ENCODE data around the gene PXYLP1.
"Not testable (repeated sequence)": the region's sequence is repeated elsewhere in the genome, so short reads cannot be mapped to it uniquely, and the experiment has no call there.

Gene PXYLP1

DNA sequence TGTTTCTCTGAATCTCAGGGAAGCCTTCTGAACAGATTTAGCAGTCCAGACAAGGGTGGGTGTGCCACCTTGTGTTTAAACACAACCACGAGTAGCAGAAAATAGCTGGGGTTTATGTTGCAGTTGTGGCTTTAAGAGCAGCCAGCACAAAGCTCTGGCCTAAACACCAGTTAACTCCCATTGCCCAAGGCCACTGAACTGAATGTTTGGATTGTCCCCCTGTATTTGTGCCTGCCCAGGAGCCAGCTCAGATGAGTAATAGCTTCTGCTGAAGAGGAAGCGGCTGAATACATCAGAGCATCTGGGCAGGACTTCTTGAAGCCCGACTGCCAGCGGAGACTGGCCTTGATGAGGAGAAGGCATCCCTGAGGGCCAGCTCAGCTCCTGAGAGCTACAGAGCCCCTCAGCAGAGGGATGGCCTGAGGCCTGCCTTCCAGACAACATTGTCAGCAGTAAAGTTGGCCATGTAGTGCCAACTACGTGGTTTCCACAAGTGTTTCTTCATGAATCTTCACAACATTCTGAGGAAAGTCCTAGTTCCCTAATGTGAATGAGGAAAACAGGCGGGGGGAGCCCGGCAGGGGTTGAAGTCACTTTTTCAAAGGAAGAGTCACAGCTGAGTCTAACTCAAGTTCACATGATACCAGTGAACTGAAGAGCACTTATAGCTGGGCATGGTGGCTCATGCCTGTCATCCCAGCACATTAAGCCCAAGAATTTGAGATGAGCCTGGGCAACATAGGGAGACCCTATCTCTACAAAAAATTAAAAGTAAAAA, 70.9 kb downstream of the PXYLP1 start:
- DNase-seq: no peak

- DNase-seq: peak; percentile 87 to 92
Measured at GRCh38 chr3:141303481-141304223, 72.0 kb downstream of the PXYLP1 start.

- no peak for DNase-seq
Measured at GRCh38 chr3:141305436-141305835, 73.8 kb downstream of the PXYLP1 start.

- no peak for DNase-seq
Measured at GRCh38 chr3:141306276-141306675, 74.7 kb downstream of the PXYLP1 start.

DNA sequence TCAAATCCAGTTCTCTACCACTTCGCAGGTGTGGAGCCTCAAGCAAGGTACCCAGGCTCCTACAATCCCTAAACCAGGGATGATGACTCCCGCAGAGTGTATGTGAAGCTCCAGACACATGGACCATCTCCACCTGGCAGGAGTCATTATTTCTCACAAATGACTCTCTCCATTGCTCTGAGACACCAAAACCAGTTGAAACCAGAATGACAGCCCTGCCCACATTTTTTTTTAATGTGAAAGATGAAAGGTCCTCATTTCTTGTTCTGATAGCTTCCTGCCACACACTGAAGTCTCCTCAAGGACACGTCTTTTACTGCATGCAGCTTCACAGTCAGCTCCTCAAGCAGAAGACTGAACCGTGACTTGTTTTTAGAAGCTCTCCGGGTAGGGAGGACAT, 75.3 kb downstream of the PXYLP1 start:
- no peak for DNase-seq

GRCh38 chr3:141307351-141308059, 75.9 kb downstream of the PXYLP1 start:
- no peak for DNase-seq

GRCh38 chr3:141308588-141309218, 77.1 kb downstream of the PXYLP1 start:
- DNase-seq: no peak

- DNase-seq: no peak
Measured at GRCh38 chr3:141311170-141311495, 79.5 kb downstream of the PXYLP1 start.

DNA sequence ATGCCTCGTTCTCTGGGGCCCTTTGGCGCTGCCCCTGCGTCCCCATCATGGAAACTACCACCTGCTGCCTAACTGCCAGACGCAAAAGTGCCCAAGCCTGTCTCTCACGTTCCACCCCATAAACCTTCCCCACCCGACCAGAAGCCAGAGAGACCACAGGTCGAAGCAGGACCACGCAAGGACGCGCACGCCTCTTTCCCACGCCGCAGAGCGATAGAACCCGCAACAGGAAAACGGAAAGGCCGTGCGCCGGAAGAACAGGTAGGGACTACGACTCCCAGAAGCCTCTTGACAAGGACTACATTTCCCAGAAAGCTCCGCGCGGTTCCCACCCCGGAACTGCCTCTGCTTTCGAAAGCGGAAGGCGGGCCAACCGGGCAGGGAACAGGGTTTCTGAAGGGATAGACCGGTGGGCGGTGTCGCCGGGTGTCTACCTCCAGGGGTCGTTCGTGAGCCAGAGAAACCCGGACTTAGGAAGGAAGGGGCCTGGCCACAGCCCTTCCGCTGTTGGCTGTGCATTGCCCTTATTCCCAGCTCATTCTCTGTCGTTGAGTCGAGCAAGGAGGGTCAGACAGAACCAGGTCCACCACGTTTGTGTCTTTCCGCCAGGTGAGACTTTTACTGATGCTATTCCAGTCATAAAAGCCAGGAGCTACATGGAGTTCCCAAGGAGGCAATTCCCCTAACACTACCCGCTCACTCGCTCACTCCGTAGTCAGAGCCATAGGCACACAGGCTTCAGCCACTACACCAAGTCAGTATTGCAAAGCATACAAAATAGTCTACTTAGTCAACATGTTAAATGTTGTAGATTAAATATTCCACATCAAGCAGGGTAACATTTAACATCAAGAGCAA, 80.1 kb downstream of the PXYLP1 start:
- DNase-seq: peak; percentile 99

DNA sequence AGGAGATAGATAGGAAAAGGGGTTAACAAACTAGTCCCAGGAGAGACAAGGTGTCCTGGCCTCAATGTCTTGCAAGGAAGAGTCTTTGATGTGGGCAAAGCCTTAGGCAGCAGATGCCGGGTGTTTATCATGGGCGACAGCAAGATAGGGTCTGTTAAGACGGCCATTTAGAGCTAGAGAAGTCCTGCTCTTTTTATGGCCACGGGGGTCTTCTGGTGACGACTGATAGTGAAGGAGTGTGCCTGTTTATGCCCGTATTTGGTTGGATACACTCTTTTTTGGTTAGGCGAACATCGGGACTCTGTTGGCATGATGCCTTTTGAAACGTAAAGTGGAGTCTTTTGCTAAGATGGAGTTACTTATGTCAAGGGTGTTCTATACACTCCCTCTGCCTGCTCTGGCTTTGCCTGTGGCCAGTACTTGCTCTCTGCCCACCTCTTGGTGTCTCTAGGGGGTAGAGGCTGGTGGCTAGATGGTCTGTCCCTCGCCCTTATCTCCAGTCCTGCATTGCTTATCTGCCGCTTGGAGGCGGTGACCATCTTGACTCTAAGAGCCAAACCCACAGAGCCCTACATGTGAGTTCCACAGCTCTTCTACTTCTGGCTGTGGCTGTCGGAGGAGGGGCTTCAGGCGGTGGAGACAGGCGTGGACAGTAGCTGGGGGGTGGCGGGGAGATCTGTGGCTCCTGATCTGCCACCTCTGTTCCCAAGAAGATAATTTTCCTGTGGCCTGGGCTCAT, 80.9 kb downstream of the PXYLP1 start:
- DNase-seq: no peak

DNA sequence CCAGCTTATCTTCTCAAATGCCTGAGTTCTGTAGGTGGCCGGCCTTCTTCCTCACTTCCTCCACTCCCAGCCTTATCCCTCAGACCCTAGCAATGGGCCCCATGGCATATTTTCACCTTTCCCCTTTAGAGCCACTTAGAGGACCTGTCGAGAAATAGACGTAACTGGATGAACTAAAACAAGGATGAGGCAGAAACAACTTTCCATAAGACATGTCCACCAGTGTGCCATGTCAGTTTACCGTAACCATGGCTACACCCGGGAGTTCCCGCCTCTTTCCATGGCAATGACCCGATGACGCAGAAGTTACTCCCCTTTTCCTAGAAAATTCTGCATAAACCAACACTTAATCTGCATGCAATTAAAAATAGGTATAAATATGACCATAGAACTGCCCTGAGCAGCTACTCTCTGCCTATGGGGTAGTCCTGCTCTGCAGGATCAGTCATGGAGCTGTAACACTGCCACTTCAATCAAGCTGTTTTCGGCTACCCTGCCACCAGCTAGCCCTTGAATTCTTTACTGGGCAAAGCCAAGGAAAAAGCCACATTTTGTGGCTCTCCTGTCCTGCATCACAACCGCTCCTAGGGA, 81.6 kb downstream of the PXYLP1 start:
- no peak for DNase-seq

GRCh38 chr3:141314415-141314814, 82.8 kb downstream of the PXYLP1 start:
- DNase-seq: not testable (repeated sequence)

DNA sequence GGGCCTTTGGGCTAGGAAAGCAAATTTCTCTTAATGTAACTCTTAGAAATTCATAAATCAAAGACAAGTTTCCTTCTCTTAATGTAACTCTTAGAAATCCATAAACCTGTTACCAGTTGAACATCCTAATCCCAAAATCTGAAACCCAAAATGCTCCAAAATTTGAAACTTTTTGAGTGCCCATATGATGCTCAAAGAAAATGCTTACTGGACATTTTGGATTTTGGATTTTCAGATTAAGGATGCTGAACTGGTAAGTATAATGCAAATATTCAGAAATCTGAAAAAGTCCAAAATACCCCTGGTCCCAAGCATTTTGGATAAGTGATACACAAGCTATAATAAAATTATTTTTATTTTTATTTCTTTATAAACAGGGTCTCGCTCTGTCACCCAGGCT, 85.2 kb downstream of the PXYLP1 start:
- no peak for DNase-seq

DNA sequence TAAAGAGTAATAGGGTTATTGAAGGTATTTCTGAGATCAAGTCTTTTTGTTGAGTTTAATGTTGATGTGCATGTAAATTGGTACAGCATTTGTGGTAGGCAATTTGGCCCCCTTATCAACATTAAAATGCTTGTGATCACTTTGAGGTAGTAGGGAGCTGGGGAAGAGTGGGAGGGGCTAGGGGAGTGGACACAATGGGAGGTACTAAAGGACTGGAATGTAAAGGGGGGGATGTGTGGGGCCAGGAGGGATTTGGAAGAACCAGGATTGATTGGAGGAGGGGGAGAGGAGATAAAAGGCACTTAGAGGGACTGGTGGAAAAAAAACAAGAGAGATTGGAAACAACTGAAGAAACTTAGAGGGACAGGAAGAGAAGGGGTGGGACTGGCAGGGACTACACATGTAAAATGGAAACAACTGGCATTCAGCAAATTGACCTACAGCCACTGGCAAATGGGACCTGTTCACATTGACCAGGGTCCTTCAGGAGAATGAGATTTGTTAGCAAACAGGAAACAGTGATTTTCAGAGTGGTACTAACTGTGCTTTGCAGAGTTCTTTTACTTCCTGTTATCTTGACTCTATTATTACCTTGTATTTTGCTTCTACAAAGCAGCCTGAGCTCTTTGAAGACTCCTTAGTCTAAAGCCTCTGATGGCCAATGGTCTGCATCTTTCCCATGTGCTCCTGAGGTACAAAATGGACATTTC, 88.9 kb downstream of the PXYLP1 start:
- no peak for DNase-seq

DNA sequence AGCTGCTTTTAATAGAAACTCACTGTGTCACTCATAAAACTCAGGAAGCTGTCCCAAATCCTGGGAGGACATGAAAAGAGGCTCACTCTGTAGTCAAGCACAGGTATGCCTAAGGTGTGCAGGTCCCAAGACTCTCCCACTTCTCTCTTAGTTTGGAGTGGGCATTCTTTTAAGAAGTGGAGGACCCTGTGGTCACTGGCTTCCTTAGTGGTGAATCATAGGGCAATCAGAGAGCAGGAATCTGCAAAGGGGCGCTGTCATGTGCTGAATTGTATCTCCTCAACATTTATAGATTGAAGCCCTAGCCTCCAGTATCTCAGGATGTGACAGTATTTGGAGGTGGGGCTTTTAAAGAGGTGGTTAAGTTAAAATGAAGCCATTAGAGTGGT, 89.5 kb downstream of the PXYLP1 start:
- no peak for DNase-seq

DNA sequence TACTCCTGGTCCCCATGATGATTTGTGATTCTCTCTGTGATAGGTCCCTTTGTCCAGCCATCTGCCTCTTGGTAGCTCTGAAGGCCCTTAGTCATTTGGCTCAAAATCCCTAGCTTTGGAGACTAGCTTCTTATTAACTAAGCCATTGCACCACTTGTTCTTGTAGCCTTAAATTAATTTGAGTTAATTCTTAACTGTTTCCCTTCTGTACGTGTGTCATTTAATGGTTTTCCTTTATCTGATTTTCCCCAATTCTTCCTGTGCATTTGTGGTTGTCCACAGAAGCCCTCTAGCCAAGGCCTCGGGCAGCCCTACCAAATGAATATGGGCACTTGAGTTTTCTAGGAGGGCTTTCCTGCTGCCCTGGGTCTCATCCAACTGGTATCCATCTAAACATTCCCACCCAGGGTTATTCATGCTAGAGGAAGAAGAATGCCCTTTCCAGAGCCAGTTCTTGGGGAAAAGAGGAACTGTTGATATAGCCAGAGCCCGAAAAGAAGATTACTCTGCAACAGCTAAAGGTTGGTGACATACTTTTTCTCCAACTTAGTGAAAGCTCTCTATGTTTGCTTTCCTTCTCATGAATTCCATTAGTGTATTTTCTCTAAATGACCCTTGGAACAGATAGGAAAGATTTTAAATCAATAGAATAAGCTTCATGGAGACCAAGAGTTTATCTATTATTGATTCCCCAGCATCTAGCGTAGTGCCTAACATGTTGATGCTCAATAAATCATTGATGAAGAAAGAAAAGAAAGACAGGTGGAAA, 92.5 kb downstream of the PXYLP1 start:
- DNase-seq: no peak

DNA sequence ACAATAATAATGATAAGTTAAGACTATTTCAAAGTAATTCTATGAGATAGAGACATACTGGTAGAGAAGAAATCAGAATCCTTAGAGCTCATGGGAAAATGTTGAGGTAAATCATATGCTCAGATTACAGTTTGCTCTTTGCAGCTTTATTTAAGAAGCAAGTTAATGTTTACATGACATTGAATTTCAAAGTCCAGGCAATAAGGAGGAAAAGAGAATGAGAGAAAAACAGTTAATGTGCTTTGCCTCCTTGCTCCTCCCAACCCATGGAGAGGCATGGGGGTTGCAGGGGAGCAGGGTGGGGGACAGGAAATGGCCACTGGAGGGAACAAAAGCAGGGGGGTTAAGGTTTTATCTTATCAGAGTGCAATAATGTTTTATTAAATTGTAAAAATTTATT, 94.5 kb downstream of the PXYLP1 start:
- no peak for DNase-seq

- DNase-seq: no peak
Measured at GRCh38 chr3:141326626-141327025, 95.0 kb downstream of the PXYLP1 start.

GRCh38 chr3:141328286-141329166, 96.9 kb downstream of the PXYLP1 start:
- DNase-seq: no peak
